Motor neuron (in vitro differentiated cells): Measurements from ENCODE around the gene LRRC4C. TPM values are rescaled to one million over a fixed set of nuclear protein-coding genes. Genes with fewer than 3 reads are reported as not detected.

Source experiments
- ATAC-seq, 8 experiments: fragments of 200-7000 bp; cut with Tn5 transposase; replicated peaks in 6 of 8; 2 replicates each; pipeline ENCODE4 v1.8.0; 2021; ENCODE audit warnings: mild to moderate bottlenecking in 8 of 8, moderate library complexity in 8 of 8
- H3K27ac ChIP-seq, 2 donors: fragments of 250-450 bp; sonication (Bioruptor Pico); 2 replicates each; pipeline ENCODE4 v1.9.0; 2021; ENCODE audit warnings: antibody characterized with exemption in 2 of 2, mild to moderate bottlenecking in 2 of 2, moderate library complexity in 1 of 2
- H3K4me1 ChIP-seq, 2 donors: fragments of 250-450 bp; sonication (Bioruptor Pico); replicated peaks in 1 of 2; 2 replicates each; pipeline ENCODE4 v1.6.1; 2021; ENCODE audit warnings: antibody characterized with exemption in 2 of 2, mild to moderate bottlenecking in 2 of 2, moderate library complexity in 1 of 2
- H3K4me3 ChIP-seq, 5 donors: fragments of 250-450 bp; sonication (Bioruptor Pico); 2 replicates each; pipeline ENCODE4 v1.9.0; 2021; ENCODE audit warnings: antibody characterized with exemption in 5 of 5, mild to moderate bottlenecking in 5 of 5, moderate library complexity in 4 of 5
- WGBS, 10 experiments: fragments of 450-650 bp; shearing (Covaris generic); methylation state at CpG; one replicate each; pipeline ENCODE4 v1.0.0; 2022; 5-methylcytosine and 5-hydroxymethylcytosine counted together
- in situ Hi-C, 9 experiments: fragments of 400-800 bp; cut with MboI; loops; one replicate each; pipeline ENCODE4 v1.15.0; 2021; ENCODE audit warnings: low sequenced_read_pairs in 9 of 9, low pct_unique_long_range_greater_than_20kb in 2 of 9; ENCODE audit not compliant: unreplicated experiment in 9 of 9
- total RNA-seq, 8 experiments: library from RNA; unstranded; fragments of 300-600 nt; gene quantifications; 2 replicates each; pipeline versions ENCODE4 v1.2.3 to v1.2.4, GENCODE V29; 2022

LRRC4C gene
- total RNA-seq, 8 experiments from 2014 or later, result 0.51 to 28.2 (median 12.8) TPM

DNA sequence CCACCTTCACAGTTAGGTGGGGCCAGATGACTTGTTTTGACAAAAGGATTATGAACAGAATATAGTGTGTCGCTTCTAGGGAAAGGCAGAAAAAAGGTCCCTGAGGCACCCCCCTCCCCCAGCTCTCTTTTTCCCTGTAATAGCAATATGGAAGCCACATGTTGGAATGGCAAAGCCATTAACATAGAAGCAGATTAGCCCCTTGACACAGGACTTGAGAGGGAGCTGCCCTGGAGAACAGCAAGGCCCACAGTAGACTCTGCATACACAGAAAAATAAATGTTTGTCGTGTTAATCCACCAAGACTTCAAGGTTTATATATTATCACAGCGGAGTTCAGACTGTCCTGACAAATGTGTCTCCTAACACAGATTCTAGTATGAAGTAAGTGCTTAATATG, 1222.9 kb downstream of the LRRC4C start:
- Histone ChIP-seq H3K4me1 (peaks cover 0 to 2% of the 10 kb centered on the region in 2 donors), H3K4me3 (no peak overlapping the region), H3K27ac (no peak overlapping the region)
- 3 to 94% (median 69%) methylated on average over 2 to 3 of the region's 3 CpGs; no CpG with 5 or more reads in 2 of the 10 experiments for WGBS, 10 experiments
- in situ Hi-C loops, result no loop called here
- peak in 1 of 8 experiments; percentile 91 for ATAC-seq

- H3K4me3 ChIP-seq, result no peak overlapping the region
- H3K4me1 ChIP-seq, result peaks cover 0 to 2% of the 10 kb centered on the region in 2 donors
- WGBS, 10 experiments, result 10 to 100% (median 43%) methylated on average over 1 to 3 of the region's 3 CpGs; no CpG with 5 or more reads in 1 of the 10 experiments
- ATAC-seq, result no peak
- no peak overlapping the region for H3K27ac ChIP-seq
- in situ Hi-C loops, result no loop called here
These were observed 1223.6 kb downstream of the LRRC4C start for GRCh38 chr11:40235841-40236240.

DNA sequence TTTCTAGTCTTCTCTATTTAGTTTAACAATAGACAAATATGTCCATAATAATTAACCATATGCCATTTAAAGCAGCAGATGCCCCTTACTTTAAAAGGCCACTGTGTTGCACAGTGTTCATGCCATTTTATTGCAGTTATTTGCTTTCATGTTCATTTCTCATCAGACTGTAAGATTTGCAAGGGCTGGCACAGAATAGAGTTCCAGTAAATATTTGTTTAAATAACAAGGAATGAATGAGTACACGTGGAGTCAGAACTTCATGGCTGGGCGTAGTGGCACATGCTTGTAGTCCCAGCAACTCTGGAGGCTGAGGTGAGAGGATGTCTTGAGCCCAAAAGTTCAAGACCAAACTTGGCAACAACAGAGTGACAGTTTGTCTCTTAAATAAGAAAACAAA, 1228.6 kb downstream of the LRRC4C start:
- H3K27ac ChIP-seq, result no peak overlapping the region
- 0 to 100% (median 78%) methylated on average over 1 to 2 of the region's 2 CpGs; no CpG with 5 or more reads in 2 of the 10 experiments for WGBS, 10 experiments
- in situ Hi-C loops, result no loop called here
- H3K4me3 ChIP-seq, result no peak overlapping the region
- ATAC-seq, result no peak
- H3K4me1 ChIP-seq, result peaks cover 4 to 18% of the 10 kb centered on the region in 2 donors

DNA sequence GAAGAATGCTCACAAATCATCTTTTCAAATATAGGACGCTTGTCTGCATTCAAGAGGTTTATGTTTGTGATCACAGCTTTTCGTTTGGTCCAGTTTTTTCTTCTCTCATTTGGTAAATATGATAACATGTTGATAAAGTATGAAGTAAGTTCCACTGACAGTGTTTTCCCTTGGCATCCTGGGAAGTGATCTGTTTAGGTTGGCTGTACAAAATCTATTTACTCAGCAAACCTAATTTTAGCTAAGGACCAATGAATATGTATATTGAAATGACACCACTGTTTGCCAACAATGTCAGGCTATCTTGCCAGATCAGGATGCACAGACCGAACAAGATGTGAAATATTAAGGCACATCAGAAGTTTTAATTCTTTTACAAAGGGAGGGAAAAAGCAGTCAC, 1230.8 kb downstream of the LRRC4C start:
- H3K4me3 ChIP-seq, result no peak overlapping the region
- H3K4me1 ChIP-seq, result peaks cover 4 to 18% of the 10 kb centered on the region in 2 donors
- peak in 1 of 8 experiments; percentile 60 for ATAC-seq
- in situ Hi-C loops, result no loop called here
- WGBS, 10 experiments, result 0 to 90% (median 34%) methylated on average over 1 to 3 of the region's 3 CpGs; no CpG with 5 or more reads in 2 of the 10 experiments
- H3K27ac ChIP-seq, result no peak overlapping the region

GRCh38 chr11:40227730-40228129, 1231.7 kb downstream of the LRRC4C start:
- peak in 2 of 8 experiments; percentile 27 to 47 for ATAC-seq
- Histone ChIP-seq H3K4me1 (peaks cover 10 to 25% of the 10 kb centered on the region in 2 donors), H3K4me3 (no peak overlapping the region), H3K27ac (no peak overlapping the region)
- in situ Hi-C loops, result no loop called here

DNA sequence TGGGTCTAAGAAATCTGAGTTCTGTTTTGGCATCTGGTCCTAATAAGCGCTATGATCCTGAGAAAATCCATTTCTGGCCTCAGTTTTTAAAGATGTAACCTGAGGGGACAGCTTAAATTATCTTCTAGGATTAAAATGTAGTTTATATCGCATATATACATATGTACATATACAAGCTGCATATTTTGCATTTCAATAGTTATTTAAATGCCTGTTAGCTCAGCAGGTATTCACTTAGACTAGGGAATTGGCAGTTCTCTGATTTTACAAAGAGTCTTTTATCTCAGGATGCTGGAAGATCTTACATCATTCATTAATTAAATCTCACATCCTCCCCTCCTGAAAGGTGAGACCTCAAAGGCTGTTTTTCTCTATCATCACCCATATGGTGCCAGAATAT, 1232.8 kb downstream of the LRRC4C start:
- WGBS, 10 experiments, result 0 to 80% (median 27%) methylated on average over 1 to 2 of the region's 2 CpGs; no CpG with 5 or more reads in 1 of the 10 experiments
- ATAC-seq, result peak in 2 of 8 experiments; percentile 53 to 77
- Histone ChIP-seq H3K27ac (no peak overlapping the region), H3K4me3 (no peak overlapping the region), H3K4me1 (peaks cover 10 to 25% of the 10 kb centered on the region in 2 donors)
- in situ Hi-C loops, result no loop called here

GRCh38 chr11:40223596-40224330, 1235.7 kb downstream of the LRRC4C start:
- in situ Hi-C loops, result no loop called here
- no peak for ATAC-seq
- 0 to 100% (median 75%) methylated on average over 2 of the region's 2 CpGs for WGBS, 10 experiments
- peaks cover 10 to 25% of the 10 kb centered on the region in 2 donors for H3K4me1 ChIP-seq
- no peak overlapping the region for H3K4me3 ChIP-seq
- H3K27ac ChIP-seq, result no peak overlapping the region

DNA sequence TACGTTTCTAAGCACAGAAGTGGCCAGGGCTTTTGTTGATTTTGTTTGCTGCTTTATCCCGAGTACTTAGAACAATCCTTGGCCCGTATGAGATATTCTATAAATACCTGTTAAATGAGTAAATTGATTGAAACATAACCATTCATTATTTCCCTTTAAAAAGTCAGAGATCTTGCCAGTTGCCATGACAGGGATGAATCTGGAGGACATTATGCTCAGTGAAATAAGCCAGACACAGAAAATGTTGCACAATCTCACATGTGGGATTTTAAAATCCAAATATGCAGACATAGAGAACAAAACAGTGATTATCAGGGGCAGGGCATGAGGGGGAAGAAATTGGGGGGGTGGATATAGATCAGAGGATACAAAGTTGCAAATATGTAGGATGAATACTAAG, 1240.1 kb downstream of the LRRC4C start:
- peaks cover 6 to 14% of the 10 kb centered on the region in 2 donors for H3K4me1 ChIP-seq
- no peak overlapping the region for H3K4me3 ChIP-seq
- H3K27ac ChIP-seq, result no peak overlapping the region
- in situ Hi-C loops, result no loop called here
- 0 to 88% (median 65%) methylated on average over 1 to 3 of the region's 3 CpGs for WGBS, 10 experiments
- ATAC-seq, result peak in 1 of 8 experiments; percentile 27

DNA sequence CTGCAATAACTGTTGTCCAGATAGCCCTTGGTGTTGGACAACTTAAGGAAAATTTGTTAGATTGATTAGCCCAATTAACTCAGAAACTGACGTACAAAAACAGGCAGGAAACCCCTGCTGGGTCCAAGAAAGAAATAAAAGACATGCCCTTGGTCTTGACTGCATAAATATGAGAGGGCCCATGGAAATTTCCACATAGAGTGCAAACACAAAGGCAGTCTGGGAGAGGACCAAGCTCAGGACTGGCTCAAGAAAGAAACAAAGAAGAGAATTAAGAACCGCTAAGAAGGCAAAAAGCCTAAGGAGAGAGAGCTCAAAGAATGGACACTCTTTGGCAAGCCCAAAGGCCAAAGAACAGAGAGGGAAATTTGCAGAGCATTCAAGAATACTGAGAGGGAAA, 1243.9 kb downstream of the LRRC4C start:
- 36 to 86% (median 42%) methylated on average over 2 of the region's 2 CpGs; no CpG with 5 or more reads in 1 of the 10 experiments for WGBS, 10 experiments
- in situ Hi-C loops, result no loop called here

GRCh38 chr11:40207416-40207815, 1252.0 kb downstream of the LRRC4C start:
- Histone ChIP-seq H3K4me1 (peaks cover 7 to 17% of the 10 kb centered on the region in 2 donors), H3K4me3 (no peak overlapping the region), H3K27ac (no peak overlapping the region)
- ATAC-seq, result no peak
- in situ Hi-C loops, result no loop called here

More for the DNA sequence above, 1243.9 kb downstream of the LRRC4C start:
- ATAC-seq, result no peak
- H3K27ac ChIP-seq, result no peak overlapping the region
- no peak overlapping the region for H3K4me3 ChIP-seq
- peaks cover 0 to 7% of the 10 kb centered on the region in 2 donors for H3K4me1 ChIP-seq

GRCh38 chr11:40204228-40204627, 1255.2 kb downstream of the LRRC4C start:
- in situ Hi-C loops, result no loop called here
- no peak overlapping the region for H3K4me3 ChIP-seq
- WGBS, 10 experiments, result 0 to 100% (median 60%) methylated on average over 1 to 2 of the region's 2 CpGs; no CpG with 5 or more reads in 3 of the 10 experiments
- no peak overlapping the region for H3K27ac ChIP-seq
- H3K4me1 ChIP-seq, result peaks cover 11 to 32% of the 10 kb centered on the region in 2 donors
- no peak for ATAC-seq

DNA sequence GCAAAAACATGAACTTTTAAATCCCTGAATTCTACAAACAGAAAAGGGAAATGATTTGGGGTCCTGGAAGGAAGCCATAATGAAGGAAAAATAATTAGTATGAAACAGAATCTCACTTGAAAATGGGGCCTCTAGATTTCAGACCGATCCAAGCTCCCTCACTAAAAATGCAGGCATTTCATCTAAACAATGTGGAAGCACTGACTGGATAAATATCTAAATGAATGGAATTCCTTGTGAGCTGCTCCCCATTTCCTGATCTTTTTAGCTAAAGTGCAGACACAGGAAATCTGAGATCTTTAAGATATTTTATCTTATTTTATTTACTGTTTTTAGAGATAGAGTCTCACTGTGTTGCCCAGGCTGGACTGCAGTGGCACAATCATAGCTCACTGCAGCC, 1255.8 kb downstream of the LRRC4C start:
- Histone ChIP-seq H3K4me1 (peaks cover 11 to 28% of the 10 kb centered on the region in 2 donors), H3K27ac (no peak overlapping the region), H3K4me3 (no peak overlapping the region)
- 0 to 63% (median 29%) methylated on average over 1 of the region's 1 CpG; no CpG with 5 or more reads in 1 of the 10 experiments for WGBS, 10 experiments
- ATAC-seq, result no peak
- in situ Hi-C loops, result no loop called here

- Histone ChIP-seq H3K27ac (no peak overlapping the region), H3K4me3 (no peak overlapping the region), H3K4me1 (peaks cover 11 to 28% of the 10 kb centered on the region in 2 donors)
- 0 to 80% (median 34%) methylated on average over 1 to 3 of the region's 3 CpGs; no CpG with 5 or more reads in 1 of the 10 experiments for WGBS, 10 experiments
- in situ Hi-C loops, result no loop called here
- peak in 5 of 8 experiments; percentile 47 to 96 (median 93) for ATAC-seq
These were observed 1256.7 kb downstream of the LRRC4C start for GRCh38 chr11:40202589-40203270.
